NK-92 treated with Interleukin-12 subunit alpha and Interleukin-12 subunit beta, amount 100 ng/mL, for 24 hours (cell line): ENCODE measurements around the gene B3GAT2.

Source experiments
- DNase-seq: peaks from one replicate; lab custom pipeline; 2025; lab: John Stamatoyannopoulos, UW

B3GAT2 gene

DNA sequence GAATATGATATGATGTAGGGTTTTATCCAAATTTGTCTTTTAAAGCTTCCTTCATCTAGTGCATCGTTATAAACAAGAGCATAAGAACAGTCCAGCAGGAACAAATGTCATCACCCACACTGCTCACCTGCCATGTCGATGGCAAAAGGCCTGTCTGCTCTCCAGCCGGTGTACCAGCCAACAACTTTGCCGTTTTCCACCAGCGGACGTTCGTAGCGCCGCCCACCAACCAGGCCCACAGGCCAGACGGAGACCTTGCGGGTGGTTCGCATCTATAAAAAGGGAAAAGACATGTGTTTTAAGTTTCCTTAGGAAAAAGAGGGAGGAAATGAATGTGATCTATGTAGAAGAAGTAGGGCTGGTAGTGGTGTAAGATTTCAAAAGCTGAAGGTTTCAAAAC, 62.9 kb downstream of the B3GAT2 start:
- no peak for DNase-seq

DNA sequence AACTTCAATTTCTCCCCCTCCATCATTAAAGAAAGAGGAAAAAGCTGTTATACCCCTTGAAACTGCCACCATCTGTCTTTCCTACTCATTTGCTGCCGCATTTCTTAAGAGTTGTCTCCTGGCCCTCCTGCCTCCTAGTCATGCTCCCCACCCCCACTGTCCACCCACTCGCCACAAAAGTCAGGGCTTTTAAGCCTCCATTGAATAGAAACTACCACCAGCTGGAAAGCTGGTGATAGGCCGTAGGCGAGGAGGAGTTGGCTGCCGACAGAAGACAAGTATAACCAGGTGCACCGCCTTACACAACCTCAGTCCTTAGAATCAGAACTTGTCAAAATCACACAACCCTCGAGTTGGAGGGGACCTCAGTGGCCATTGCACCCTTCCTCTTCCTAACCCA, 67.6 kb downstream of the B3GAT2 start:
- no peak for DNase-seq

DNA sequence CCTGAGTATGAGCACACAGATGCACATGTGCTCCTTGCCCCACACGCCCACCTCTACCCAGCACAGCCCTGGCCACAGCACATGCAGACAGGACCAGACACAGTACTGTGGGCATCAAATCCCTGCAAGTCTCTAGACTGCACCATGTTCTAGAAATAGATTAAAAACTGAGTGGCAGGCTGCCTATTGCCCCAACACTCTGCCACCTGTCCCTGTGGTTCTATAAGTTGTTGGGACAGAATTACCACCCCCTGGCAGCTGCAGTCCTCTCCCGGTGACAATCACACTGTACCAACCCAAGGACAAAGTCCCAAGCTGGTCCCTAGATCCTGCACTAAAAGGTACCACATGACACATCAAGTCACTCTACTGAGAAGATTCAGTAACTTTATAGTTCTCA, 70.2 kb downstream of the B3GAT2 start:
- no peak for DNase-seq

DNA sequence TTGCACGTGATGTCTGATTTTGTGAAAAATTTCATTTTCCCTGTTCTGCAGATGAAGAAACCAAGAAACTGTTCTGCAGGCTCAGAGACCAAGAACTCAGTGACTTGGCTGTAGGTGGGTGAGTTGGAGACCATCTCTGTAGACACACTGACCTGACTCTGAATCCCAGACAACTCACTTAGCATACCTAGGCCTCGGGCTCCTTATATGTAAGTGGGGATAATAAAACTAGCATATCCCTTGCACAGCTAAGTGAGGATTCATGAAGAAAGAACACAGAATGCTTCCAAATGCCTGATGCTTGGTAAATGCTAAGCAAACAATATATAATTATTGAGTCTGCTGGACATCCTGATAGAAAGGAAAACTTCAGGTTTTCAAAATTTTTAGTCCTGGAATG, 70.8 kb downstream of the B3GAT2 start:
- DNase-seq: no peak

DNA sequence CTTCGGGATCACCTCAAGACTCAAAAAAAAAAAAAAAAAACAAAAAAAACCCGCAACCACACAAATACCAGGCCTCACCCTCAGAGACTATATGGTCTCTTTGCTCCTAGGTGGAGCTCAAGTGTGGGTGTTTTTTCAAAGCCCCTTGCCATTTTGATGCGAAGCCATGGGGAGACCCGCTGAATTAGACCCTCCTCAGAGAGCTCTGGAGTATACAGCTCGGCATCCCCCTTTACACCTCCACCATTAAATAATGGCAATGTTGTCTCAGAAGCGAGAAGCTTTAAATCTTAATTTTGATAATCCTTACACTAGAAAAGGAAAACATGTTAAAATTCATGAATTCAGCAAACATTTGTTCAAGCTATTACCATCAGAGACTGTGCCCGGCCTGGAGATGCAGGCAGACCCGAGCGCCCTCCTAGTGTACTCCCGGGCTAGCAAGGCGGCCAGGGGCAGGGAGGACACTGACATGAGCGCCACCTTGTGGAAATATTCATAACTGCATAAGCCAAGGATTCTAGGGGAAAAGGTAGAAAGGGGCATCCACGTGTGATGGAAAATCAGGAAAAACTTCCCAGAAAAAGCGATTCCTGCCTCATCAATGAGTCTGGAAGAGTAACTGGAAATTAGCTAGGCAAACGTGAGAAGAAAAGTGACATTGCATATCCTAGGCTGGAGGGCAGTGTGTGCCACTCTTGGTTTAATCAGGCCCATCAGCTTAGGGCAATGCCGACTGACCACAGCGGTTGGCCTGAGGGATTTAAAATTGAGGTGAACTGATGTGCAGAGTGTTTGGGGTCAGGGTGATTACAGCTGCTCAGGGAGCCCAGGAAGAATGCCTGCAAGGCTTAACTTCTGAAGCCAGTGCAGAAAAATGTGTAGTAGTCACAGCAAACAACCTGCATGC, 72.5 kb downstream of the B3GAT2 start:
- DNase-seq: peak; percentile 44

DNA sequence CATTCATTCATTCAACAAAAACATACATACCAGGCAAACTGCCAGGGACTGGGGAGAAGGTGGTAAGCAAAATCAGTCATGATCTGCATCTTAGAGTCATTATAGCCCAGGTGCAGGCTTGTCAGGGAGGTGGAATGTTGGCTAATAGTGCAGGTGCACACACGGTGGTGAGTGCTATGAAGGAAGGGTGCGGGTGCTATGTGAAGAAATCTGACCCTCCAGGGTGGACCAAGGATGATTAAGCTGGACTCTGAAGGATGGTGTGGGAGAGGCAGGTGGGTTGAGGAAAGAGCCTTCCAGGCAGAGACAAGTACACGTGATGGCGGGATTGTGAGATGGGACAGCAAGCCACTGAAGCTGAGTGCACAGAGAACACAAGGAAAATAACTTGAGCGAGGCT, 77.4 kb downstream of the B3GAT2 start:
- DNase-seq: no peak

DNA sequence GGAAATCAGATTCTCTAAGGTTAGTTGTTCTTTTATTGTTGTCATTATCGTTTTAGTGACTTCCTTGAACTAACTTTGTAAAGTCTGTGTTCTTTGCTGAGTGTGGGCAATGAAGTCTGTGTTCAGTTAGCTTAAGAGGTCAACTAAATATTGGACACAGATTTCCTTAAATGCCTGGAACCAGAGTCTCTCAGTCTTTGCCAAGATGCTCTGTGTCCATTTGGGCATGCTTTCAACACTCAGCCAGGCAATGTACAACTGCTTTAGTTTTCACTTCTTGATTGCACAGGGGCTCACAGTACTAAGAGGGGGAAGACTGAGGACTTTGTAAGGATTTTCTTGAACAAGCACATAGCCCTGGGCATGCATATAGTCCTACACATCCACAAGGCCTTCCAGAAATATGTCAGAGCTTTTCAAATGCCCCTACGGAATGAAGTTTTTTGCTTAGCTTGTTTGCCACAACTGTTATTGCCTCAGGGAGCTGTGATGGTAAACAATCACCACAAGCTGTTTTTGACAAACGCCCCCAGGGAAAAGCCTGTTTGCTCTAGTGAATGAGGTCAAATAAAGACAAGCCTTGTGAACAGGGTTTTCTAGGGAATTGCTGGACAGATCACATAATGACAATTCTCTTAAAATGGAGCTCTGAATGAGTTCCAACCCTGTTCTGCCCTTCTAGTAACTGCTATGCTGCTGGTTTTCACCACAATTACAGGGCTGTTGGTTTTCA, 82.5 kb downstream of the B3GAT2 start:
- DNase-seq: no peak

DNA sequence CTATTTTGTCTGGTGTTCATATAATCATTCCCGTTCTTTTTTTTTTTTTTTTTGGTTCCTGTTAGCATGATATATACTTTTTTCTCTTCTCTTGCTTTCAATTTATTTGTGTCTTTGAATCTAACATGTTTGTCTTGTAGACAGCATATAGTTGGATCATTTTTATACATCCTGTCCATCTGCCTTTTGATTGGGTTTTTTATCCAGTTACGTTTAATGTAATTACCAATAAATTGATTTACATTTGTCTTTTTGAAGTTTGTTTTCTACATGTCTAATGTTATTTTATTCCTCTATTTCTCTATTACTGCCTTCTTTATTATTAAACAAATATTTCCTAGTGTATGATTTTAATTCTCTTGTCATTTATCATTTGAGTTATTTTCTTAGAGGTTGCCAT, 84.4 kb downstream of the B3GAT2 start:
- no peak for DNase-seq

DNA sequence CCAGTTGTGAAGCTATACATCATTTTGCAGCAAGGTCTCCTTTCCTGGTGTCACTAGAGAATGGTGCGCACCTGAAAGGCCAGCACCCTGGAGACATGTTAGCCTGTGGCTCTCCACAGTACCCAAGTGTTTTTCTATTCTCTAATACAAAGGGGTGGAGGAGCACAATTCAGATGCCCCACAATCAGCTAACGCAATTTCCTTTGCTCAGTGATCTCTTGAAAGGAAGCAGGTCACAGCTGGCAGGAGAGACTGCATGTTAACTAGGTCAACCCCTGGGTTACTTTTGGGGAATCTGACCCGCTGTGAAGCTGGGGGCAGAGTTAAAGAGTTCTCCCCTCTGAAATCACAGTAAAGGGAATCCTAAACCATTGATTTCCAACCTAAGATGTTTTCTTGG, 92.5 kb downstream of the B3GAT2 start:
- DNase-seq: no peak

DNA sequence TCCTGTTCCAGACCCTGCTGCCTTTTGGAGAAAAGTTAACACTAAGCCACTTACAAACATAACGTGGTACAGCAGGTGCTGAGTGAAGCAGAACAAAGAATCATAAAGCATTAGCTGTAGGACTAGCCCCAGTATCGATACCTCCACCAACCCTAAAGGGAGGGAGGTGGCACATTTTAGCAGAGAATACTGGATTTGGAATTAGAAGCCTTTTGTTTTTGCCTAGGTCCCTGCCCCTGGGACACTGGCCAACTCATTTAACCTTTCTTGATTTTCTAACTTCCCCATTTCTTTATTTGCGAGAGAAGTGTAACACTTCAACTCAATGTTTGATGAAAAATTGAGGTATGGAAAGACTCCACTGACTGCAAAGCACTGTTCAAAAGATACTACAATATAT, 93.5 kb downstream of the B3GAT2 start:
- DNase-seq: no peak

DNA sequence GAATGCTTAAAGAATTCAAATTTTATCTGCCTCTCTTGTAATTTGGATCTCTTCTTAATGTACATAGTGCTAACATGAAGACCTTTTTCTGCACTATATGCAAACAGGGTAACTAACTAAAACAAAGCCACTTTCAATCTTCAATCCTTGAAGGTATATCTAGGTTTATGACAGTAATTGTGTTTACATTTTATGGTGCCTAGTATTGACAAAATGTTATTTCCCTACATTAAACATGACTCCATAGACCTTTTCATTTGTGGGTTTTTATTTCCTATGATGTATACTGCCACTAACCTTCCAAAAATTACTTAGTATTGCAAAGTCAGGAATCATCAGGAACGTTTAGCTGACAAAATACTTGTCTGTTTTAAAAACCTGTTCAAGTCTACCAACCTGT, 95.9 kb downstream of the B3GAT2 start:
- no peak for DNase-seq

DNA sequence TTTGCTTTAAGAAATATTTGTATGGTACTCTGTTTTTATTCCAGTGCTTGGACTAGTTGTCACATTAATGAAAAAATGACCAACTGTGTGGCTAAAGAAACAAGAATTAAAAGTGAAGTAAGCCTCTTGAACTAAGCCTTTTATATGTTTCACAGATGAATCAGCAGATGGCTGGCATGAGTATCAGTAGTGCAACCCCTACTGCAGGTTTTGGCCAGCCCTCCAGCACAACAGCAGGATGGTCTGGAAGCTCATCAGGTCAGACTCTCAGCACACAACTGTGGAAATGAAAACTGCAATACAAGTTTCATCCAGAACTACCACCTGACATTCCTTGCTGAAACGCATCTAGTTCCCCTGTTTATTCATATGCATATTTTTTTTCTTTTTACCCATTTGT, 96.8 kb downstream of the B3GAT2 start:
- DNase-seq: no peak

DNA sequence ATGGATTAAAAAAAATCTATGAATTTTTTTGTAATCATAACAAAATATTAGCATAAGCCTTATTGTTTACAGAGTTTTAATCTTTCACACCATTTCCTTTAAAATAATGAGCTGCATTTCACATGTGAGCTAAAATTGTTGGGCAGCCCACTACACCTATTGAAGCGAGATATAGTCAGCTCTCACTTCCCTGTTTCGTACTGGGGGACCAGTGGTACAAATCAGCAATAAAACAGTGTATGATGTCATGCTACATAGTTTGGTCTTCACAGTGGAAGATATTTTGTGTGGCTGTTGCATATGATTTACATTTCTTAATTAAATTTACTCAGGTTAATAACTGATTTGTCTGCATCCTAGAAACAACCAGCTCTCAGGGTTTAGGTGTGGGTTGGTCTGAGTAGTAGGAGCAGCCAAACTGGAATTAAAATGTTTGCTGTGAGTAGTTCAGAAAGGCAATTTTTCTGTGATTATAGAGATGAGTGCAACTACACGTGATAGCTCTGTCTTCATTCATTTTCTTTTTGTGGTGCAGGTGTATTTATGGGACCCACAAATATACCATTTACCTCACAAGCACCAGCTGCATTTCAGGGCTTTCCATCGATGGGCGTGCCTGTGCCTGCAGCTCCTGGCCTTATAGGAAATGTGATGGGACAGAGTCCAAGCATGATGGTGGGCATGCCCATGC, 99.3 kb downstream of the B3GAT2 start:
- DNase-seq: no peak

DNA sequence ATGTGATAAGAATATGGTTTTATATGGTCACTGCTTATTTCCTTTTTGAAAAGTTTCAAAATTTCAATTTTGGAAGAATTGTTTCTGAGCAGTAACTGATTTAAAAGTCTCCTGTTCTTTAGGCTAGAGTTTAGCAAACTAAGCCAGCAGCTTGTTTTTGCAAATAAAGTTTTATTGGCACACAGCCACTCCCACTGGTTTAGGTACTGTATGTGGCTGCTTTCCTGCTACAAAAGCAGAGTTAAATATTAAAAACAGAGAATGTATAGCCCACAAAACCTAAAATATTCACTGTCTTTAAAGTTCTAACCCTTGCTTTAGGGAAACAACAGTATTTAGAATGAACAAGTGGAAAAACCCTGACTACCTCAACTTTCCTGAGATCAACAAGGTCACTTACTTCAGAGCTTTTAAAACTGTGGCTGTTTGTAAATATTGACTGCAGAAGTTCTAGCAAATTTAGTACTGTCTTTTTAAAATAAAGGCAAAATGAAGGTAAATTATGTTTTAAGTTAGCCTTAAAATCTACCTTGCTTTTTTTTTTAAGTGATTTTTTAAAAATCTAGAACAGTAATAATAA, 104.1 kb downstream of the B3GAT2 start:
- DNase-seq: no peak

DNA sequence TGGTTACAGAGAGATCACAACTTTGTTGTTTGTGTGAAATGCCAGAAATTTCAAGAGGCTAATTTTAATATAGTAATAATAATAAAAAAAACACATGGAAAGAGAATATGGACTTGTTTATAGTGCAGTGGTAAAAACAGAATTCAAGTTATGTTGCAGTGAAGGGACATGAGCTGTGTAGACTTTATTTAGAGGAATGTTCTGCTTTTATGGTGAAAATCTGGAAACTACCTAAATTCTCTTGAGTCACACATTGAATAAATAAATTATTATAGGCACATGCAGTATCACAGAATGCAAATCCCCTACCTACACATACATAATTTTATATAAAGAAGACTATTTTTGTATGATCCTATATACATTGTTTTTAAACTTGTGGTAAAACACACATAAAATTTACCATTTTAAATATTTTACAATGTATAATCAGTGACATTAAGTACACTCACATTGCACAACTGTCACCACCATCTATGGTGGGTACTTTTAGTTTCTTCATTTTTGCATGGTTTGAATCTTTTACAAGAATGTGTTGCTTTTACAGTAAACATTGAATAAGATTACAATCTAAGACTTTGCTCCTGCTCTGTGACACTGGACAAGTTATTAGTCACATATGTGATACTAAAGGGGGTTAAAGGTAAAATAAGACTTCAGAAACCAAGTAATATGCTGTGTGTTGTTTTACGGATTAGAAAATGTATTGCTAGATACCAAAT, 107.4 kb downstream of the B3GAT2 start:
- DNase-seq: no peak

DNA sequence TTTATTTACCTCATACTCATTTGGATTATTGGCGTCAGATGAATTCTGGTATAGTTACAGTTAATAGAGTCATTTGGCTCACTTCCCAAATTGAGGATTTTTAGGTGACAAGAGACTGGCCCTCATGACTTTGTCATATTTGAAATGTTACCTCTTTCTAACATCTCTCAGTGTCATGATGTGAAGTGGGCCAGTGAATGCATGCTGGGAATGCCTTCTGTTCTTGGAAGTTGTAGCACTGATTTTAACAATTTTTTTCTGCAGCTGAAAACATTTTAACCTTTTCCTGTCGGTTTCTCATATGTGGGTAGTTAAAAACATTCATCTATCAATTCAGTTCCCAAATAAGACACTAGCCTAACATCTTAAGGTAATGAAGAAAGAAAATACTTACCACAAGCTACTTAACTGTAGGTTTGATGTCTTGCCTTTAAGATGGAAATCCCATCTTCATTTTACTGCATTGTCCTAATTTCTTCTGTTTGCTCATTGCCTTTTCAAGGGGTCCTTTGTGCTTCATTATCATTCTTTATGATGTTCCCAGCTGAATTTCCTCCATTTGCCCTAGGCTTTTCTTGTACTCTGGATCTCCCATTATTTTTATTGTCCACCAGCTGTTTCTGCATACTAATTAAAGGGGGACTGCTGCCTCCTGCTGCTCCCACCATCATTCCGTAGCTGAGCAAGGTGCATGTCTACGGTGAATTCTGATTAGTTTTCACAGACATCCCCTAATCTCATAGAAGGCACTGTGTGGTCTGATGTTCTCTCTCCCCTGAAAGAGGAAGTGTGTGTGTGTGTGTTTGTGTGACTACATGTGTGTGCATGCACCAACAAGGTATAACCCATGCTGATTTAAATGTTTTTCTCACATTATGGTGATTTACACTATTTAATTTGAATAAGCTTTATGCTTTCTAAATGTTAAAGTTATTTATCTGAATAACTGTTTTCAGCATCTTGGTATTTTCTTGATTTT, 109.5 kb downstream of the B3GAT2 start:
- DNase-seq: no peak

DNA sequence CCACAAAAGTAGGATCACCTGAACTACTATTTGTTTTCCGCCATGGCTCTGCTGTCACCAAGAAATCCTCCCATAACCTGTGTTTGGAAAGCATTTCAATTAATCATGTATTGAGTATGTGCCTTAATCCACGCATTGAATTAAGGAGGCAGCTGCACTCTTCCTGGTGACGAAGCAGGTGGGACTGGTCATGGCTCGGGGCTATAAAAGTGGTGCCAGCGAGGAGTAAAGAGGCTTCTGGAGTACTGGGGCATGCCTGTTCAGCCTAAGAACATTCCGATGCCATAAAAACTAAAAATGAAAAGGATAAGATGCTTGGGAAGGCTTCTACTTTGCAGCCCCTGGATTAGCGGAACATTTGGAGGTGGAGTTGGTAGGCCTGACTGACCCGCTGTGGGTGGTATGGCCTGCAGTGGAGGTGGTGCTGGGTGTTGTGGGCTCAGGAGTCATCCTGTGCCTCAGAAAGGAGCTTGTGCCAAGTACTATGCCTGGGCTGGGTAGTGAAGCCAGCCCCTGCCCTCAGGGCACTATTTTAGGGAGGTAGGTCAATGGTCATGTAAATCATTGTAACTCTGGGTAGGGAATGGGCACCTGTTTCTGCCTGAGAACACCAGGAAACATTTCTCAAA, 110.5 kb downstream of the B3GAT2 start:
- no peak for DNase-seq

DNA sequence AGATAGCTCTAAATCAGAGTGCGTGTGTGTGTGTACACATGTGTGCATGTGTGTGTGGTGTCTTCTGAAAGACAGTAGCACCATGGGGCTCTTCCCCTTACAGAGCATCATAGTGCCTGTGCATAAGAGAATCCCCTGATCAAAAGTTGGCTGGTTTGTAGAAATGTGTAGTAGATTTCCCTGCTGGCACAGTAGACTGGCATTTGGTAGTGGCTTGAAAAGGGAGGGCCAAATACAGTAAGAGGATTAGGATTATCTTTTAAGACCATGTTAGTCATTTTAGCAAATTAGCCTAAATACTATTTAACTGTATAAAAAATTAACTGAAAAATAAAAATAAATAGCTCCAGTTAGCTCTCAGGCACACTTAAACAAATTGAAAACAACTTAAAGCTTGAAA, 112.6 kb downstream of the B3GAT2 start:
- no peak for DNase-seq

DNA sequence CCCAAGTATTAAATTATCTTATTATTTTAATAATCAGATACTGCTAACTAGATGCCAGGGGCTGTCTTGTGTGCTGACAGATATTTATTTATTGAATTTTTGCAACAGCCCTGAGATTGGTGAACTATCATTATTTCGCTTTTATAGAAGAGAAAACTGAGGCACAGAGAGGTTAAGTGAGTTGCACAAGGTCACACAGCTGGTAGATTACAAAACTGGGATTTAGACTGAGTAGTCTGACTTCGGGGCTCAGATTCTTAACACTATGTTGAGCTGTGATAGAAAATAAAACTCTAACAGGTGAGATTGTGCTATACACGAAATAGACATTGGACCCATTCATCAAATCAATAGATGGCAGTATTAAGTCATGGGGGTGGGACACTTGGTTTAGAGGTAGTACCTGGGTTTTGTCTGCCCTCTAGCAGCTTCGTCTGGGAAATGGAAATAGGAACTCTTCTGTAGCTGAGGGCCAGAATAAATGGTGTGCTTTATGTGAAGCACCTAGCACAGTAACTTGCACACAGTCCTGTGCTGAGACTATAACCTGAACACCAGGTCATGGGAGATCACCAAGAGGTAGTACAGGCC, 113.4 kb downstream of the B3GAT2 start:
- DNase-seq: no peak

DNA sequence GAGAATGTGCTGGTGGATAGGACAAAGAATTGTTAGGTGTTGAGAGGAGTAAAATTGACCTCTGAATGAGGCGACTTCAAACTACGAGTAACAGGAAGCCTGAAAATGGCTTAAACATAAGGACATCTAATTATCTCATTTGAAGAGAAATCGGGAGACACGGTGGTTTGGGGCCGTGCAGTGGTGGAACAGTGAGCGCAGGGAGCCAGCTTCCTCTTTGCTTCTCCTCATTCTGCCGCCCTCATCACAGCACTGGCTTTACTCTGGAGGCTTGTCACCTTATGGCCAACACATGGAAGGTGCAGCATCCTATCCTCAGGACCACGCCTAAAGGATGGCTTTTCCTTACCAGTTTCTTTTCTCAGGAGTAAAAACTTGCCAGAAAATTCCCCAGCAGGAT, 114.3 kb downstream of the B3GAT2 start:
- DNase-seq: no peak
